Measurements from ENCODE around the gene NEURL1. TPM values are rescaled to one million over a fixed set of nuclear protein-coding genes. Genes with fewer than 3 reads are reported as not detected.
A peak's percentile ranks its signal among the peaks of the same experiment; 100 is the strongest.

NEURL1 gene
- total RNA-seq, 1 experiment from 2014 or later: 4.8 TPM

GRCh38 chr10:103475437-103475836, 18.1 kb upstream of the NEURL1 start:
- Histone ChIP-seq H3K27me3 (ENCODE audit: insufficient read depth, low read depth) (no peaks in the 10 kb centered on the region), H3K36me3 (ENCODE audit: low read depth) (no peaks in the 10 kb centered on the region), H3K9me3 (ENCODE audit: insufficient read depth, low read depth) (no peaks in the 10 kb centered on the region), H4K20me1 (ENCODE audit: insufficient read depth) (no peaks in the 10 kb centered on the region), H2AFZ (no peak overlapping the region), H3K4me1 (replicated peaks; ENCODE audit: insufficient read depth) (peaks cover 57% of the 10 kb centered on the region), H3K9me2 (ENCODE audit: insufficient read depth) (no peaks in the 10 kb centered on the region), H3K27ac (no peak overlapping the region), H3F3A (ENCODE audit: insufficient read depth, low read depth) (peaks cover 27% of the 10 kb centered on the region; the same call in 1 of the 2 replicates), H3K4me2 (no peak overlapping the region), H3K4me3 (no peak overlapping the region), H3K79me2 (ENCODE audit: low read depth) (peaks cover 4% of the 10 kb centered on the region; the same call in 1 of the 2 replicates)
- no peak for DNase-seq
- BruUV-seq (replicated peaks): no TSS peak
- TF ChIP-seq EZH2 (IDR thresholded peaks at IDR 0.05; ENCODE audit: low read depth) (no peak), CTCF (conservative IDR thresholded peaks at IDR 0.05) (no peak)
- CTCF ChIA-PET: interaction anchor here (0.6 kb wide), 1 partner anchor 83 kb away, joined by 8 read pairs; no protein-coding TSS in a partner anchor
- POLR2A ChIA-PET (ENCODE audit: unreplicated experiment): no interaction called here
- intact Hi-C loops (cut with micrococcal nuclease; ENCODE audit: unreplicated experiment): loop anchor here (5.0 kb wide), 1 partner anchor 33 kb away; no protein-coding TSS in a partner anchor

- Histone ChIP-seq H3K27me3 (ENCODE audit: insufficient read depth, low read depth) (no peaks in the 10 kb centered on the region), H3F3A (ENCODE audit: insufficient read depth, low read depth) (peaks cover 25% of the 10 kb centered on the region; the same call in 1 of the 2 replicates), H3K9me3 (ENCODE audit: insufficient read depth, low read depth) (no peaks in the 10 kb centered on the region), H3K4me3 (no peak overlapping the region), H3K4me1 (replicated peaks; ENCODE audit: insufficient read depth) (peaks cover 57% of the 10 kb centered on the region), H4K20me1 (ENCODE audit: insufficient read depth) (no peaks in the 10 kb centered on the region), H3K36me3 (ENCODE audit: low read depth) (no peaks in the 10 kb centered on the region), H3K9me2 (ENCODE audit: insufficient read depth) (no peaks in the 10 kb centered on the region), H3K4me2 (peak overlapping the region; percentile 16; the same call in 1 of the 2 replicates), H3K27ac (no peak overlapping the region), H2AFZ (no peak overlapping the region), H3K79me2 (ENCODE audit: low read depth) (peaks cover 4% of the 10 kb centered on the region; the same call in 1 of the 2 replicates)
- POLR2A ChIA-PET (ENCODE audit: unreplicated experiment): no interaction called here
- BruUV-seq (replicated peaks): no TSS peak
- CTCF ChIA-PET: interaction anchor here (0.5 to 1.1 kb wide), 2 partner anchors 25 to 66 kb away, joined by 3 read pairs; no protein-coding TSS in a partner anchor
- peak in 1 of 2 experiments; percentile 18 for DNase-seq
- intact Hi-C loops (cut with micrococcal nuclease; ENCODE audit: unreplicated experiment): loop anchor here (5.0 kb wide), 1 partner anchor 34 kb away; no protein-coding TSS in a partner anchor
- no peak; the same call in 1 of the 2 replicates for TF ChIP-seq CTCF (conservative IDR thresholded peaks at IDR 0.05)
- TF ChIP-seq EZH2 (IDR thresholded peaks at IDR 0.05; ENCODE audit: low read depth): no peak
Measured at GRCh38 chr10:103476046-103476768, 17.3 kb upstream of the NEURL1 start.

GRCh38 chr10:103478671-103479070, 14.8 kb upstream of the NEURL1 start:
- TF ChIP-seq EZH2 (IDR thresholded peaks at IDR 0.05; ENCODE audit: low read depth) (no peak), CTCF (conservative IDR thresholded peaks at IDR 0.05) (no peak)
- no TSS peak for BruUV-seq (replicated peaks)

More at GRCh38 chr10:103478671-103479070, 14.8 kb upstream of the NEURL1 start:
- ChIA-PET CTCF (no interaction called here), POLR2A (ENCODE audit: unreplicated experiment) (no interaction called here)
- H3F3A ChIP-seq (ENCODE audit: insufficient read depth, low read depth): peaks cover 9% of the 10 kb centered on the region; the same call in 1 of the 2 replicates
- H2AFZ ChIP-seq: no peak overlapping the region
- H3K4me2 ChIP-seq: peak overlapping the region; percentile 45; the same call in 1 of the 2 replicates
- no peaks in the 10 kb centered on the region for H4K20me1 ChIP-seq (ENCODE audit: insufficient read depth)
- H3K4me3 ChIP-seq: no peak overlapping the region
- no peaks in the 10 kb centered on the region for H3K9me2 ChIP-seq (ENCODE audit: insufficient read depth)
- no peaks in the 10 kb centered on the region for H3K36me3 ChIP-seq (ENCODE audit: low read depth)
- no peaks in the 10 kb centered on the region for H3K27me3 ChIP-seq (ENCODE audit: insufficient read depth, low read depth)
- no peaks in the 10 kb centered on the region for H3K9me3 ChIP-seq (ENCODE audit: insufficient read depth, low read depth)
- no peak for DNase-seq
- peak overlapping the region; percentile 46 for H3K27ac ChIP-seq
- intact Hi-C loops (cut with micrococcal nuclease; ENCODE audit: unreplicated experiment): loop anchor here (2.0 to 5.0 kb wide), 2 partner anchors 28 to 36 kb away; no protein-coding TSS in a partner anchor
- H3K79me2 ChIP-seq (ENCODE audit: low read depth): peaks cover 4% of the 10 kb centered on the region; the same call in 1 of the 2 replicates
- H3K4me1 ChIP-seq (replicated peaks; ENCODE audit: insufficient read depth): peaks cover 46% of the 10 kb centered on the region
